BJ (cell line): ENCODE results near the gene PTPRM. TPM values are rescaled to one million over a fixed set of nuclear protein-coding genes. Genes with fewer than 3 reads are reported as not detected.

Experiments used
- CTCF ChIA-PET: fragments of 350-600 bp; formaldehyde crosslinking; extraction: SDS; loops from one replicate; lab custom pipeline; 2021; ENCODE audit warnings: antibody characterized with exemption, inconsistent platforms; lab: Yijun Ruan, JAX
- POLR2A ChIA-PET: fragments of 300-600 bp; sonication (Branson Sonifier 250); formaldehyde crosslinking; extraction: SDS; loops from one replicate; lab custom pipeline; 2021; ENCODE audit warnings: antibody characterized with exemption; lab: Charles Lee
- DNase-seq: peaks from one replicate; pipeline ENCODE4 v3.0.0-alpha.2; 2011; ENCODE audit warnings: low read depth
- H3K27me3 ChIP-seq: 2 replicates; pipeline ENCODE4 v1.6.0; 2011; ENCODE audit warnings: low read length; ENCODE audit not compliant: control insufficient read depth, insufficient read depth
- H3K36me3 ChIP-seq: 2 replicates; pipeline ENCODE4 v1.5.1; 2011; ENCODE audit warnings: low read length; ENCODE audit not compliant: control insufficient read depth, insufficient read depth
- H3K4me3 ChIP-seq: 2 replicates; pipeline ENCODE4 v1.5.1; 2011; ENCODE audit warnings: low read depth, mild to moderate bottlenecking, control low read depth, low read length
- polyA plus RNA-seq: library from polyadenylated mRNA; depleted of rRNA; stranded (reverse); fragments of >200 nt; gene quantifications from 2 replicates; pipeline ENCODE4 v1.2.3, GENCODE V29; 2011
- TF ChIP-seq, protein P1 (sequence below): IDR thresholded peaks from 2 replicates; pipeline ENCODE4 v1.5.1; 2011; ENCODE audit warnings: low read depth, mild to moderate bottlenecking, control low read depth, inconsistent platforms, low read length, moderate library complexity; ENCODE audit not compliant: insufficient read depth

PTPRM gene
- polyA plus RNA-seq, 1 experiment: 149 TPM

DNA sequence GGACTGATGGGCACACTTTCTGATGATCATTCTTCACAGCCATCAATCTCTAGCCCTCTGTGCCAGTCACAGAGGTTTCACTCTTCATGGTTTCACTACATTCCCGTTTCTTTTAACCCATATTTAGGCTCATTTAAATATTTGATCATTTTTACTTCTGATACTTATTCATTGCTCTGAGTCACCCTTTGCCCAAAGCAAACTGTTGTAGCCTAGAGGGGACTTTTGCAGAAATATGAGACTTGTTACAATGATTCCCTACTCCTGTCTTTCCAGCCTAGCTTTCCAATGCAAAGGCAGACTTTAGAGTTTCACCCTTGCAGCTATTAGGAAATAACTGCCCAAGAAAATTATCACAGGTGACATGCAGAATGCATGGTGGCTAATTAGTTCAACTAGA is 444.2 kb downstream of the PTPRM start:
- ChIA-PET POLR2A (no interaction called here), CTCF (no interaction called here)
- TF ChIP-seq, protein P1, sequence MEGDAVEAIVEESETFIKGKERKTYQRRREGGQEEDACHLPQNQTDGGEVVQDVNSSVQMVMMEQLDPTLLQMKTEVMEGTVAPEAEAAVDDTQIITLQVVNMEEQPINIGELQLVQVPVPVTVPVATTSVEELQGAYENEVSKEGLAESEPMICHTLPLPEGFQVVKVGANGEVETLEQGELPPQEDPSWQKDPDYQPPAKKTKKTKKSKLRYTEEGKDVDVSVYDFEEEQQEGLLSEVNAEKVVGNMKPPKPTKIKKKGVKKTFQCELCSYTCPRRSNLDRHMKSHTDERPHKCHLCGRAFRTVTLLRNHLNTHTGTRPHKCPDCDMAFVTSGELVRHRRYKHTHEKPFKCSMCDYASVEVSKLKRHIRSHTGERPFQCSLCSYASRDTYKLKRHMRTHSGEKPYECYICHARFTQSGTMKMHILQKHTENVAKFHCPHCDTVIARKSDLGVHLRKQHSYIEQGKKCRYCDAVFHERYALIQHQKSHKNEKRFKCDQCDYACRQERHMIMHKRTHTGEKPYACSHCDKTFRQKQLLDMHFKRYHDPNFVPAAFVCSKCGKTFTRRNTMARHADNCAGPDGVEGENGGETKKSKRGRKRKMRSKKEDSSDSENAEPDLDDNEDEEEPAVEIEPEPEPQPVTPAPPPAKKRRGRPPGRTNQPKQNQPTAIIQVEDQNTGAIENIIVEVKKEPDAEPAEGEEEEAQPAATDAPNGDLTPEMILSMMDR: no peak
- H3K36me3 ChIP-seq: no peaks in the 10 kb centered on the region
- no peak overlapping the region for H3K4me3 ChIP-seq
- no peak for DNase-seq
- H3K27me3 ChIP-seq: no peaks in the 10 kb centered on the region

DNA sequence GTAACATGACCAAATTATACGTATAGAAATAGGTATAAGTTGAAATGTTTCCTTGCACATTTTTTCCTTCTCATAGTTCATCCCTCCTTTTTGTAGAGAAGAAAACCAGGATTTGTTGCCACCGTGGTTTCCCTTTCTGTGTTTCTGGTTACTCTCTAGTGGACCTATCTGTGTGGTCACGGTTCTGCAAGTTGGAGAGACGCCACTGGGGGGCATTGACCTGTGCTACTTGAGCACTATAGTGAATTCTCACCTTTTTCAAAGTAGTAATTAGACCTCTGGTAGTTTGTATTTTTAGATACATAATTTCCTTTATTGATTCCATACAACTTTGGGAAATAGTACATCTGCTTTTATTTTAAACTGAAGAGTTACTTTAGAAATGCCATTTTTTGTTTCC is 444.8 kb downstream of the PTPRM start:
- H3K36me3 ChIP-seq: no peaks in the 10 kb centered on the region
- TF ChIP-seq, protein P1: no peak
- CTCF ChIA-PET: no interaction called here
- POLR2A ChIA-PET: no interaction called here
- DNase-seq: no peak
- H3K27me3 ChIP-seq: no peaks in the 10 kb centered on the region
- no peak overlapping the region for H3K4me3 ChIP-seq

DNA sequence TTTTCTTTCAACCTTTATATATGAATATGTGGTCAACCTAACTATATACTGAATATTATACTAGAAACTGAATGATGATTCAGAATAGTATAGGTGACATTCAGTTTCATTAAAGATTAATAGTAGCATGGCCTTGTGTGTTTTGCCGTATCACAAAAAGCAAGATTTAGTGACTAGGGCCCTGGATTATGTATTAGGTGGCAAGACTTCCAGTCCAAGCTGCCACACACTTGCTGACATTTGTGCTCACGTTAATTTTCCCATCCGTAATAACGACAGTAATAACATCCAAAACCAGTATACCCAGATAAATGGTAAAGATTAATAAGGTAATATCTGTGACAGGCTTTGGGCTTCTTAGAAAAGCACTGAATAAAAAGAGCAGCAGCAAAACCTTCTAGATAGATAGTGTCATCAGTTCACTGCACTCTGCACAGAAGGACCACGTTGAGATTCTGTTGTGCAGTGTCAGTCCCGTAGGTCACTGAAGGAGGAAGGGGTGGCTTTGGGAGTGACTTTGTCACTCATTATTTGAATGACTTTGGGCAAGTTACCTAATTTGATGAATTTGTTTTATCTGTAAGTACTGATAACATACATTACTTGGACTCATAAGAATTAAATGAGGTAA is 451.7 kb downstream of the PTPRM start:
- ChIA-PET POLR2A (no interaction called here), CTCF (interaction anchor here (0.7 kb wide), 1 partner anchor 12 kb away, joined by 3 read pairs; no protein-coding TSS in a partner anchor)
- H3K27me3 ChIP-seq: no peaks in the 10 kb centered on the region
- no peak overlapping the region for H3K4me3 ChIP-seq
- H3K36me3 ChIP-seq: no peaks in the 10 kb centered on the region
- TF ChIP-seq, protein P1: no peak
- no peak for DNase-seq

GRCh38 chr18:8019600-8019999 is 452.5 kb downstream of the PTPRM start:
- TF ChIP-seq, protein P1: no peak
- DNase-seq: no peak
- CTCF ChIA-PET: no interaction called here
- no peaks in the 10 kb centered on the region for H3K27me3 ChIP-seq
- POLR2A ChIA-PET: no interaction called here
- no peak overlapping the region for H3K4me3 ChIP-seq
- no peaks in the 10 kb centered on the region for H3K36me3 ChIP-seq

GRCh38 chr18:8020132-8020846 is 453.2 kb downstream of the PTPRM start:
- H3K36me3 ChIP-seq: no peaks in the 10 kb centered on the region
- DNase-seq: no peak
- no peak overlapping the region for H3K4me3 ChIP-seq
- ChIA-PET POLR2A (no interaction called here), CTCF (no interaction called here)
- TF ChIP-seq, protein P1: no peak
- H3K27me3 ChIP-seq: no peaks in the 10 kb centered on the region
